HepG2 (cell line): ENCODE results near the gene OSBPL1A. TPM values are rescaled to one million over a fixed set of nuclear protein-coding genes. Genes with fewer than 3 reads are reported as not detected.

ENCODE experiments used
- ATAC-seq: fragments of 200-7000 bp; cut with Tn5 transposase; 3 replicates; pipeline ENCODE4 v1.9.1; 2020; ENCODE audit warnings: mild to moderate bottlenecking, moderate library complexity
- BruUV-seq: library from RNA; stranded (reverse); fragments of 400-500 nt; replicated peaks from 2 replicates; lab custom pipeline; 2021; lab: Mats Ljungman, UMichigan
- CTCF ChIA-PET: fragments of 300-600 bp; formaldehyde crosslinking; extraction: SDS; loops from one replicate; lab custom pipeline; 2021; ENCODE audit warnings: low total read pairs, inconsistent platforms, low intra/inter-chr PET ratio; lab: Yijun Ruan, JAX
- POLR2A ChIA-PET: fragments of 350-600 bp; sonication (Branson Sonifier 250); formaldehyde crosslinking; loops from one replicate; lab custom pipeline; 2020; ENCODE audit warnings: antibody characterized with exemption, inconsistent platforms; lab: Yijun Ruan, JAX
- DNase-seq: peaks from one replicate; pipeline ENCODE4 v3.0.0-alpha.2; 2015; ENCODE audit warnings: low spot score
- FAIRE-seq: peaks from 3 replicates; lab custom pipeline; 2011; peaks lifted over from hg19 to GRCh38; lab: Jason Lieb, UNC
- H2AFZ ChIP-seq: one replicate; pipeline ENCODE4 v1.6.1; 2011; ENCODE audit warnings: low read length, inconsistent platforms
- H3K27ac ChIP-seq: fragments of 300-600 bp; 3 replicates; pipeline ENCODE4 v1.8.0; 2011; ENCODE audit warnings: mixed run types, mild to moderate bottlenecking, mixed read lengths, low read length, inconsistent platforms; ENCODE audit not compliant: insufficient read depth; ENCODE audit errors: extremely low read length
- H3K27me3 ChIP-seq, 2 experiments: fragments of 200-600 bp in 1 of 2; 2 replicates in 1 of 2; 3 replicates in 1 of 2; pipeline versions ENCODE4 v1.6.0 to v1.8.0; 2011; ENCODE audit warnings: low read length in 2 of 2, mild to moderate bottlenecking in 2 of 2, moderate library complexity in 2 of 2, inconsistent platforms in 1 of 2; ENCODE audit not compliant: insufficient read depth in 2 of 2, control insufficient read depth in 1 of 2
- H3K36me3 ChIP-seq, 2 experiments: fragments of 200-600 bp in 1 of 2; replicated peaks in 1 of 2; 2 replicates in 1 of 2; 3 replicates in 1 of 2; pipeline versions ENCODE4 v1.5.1 to v1.8.0; 2011; ENCODE audit warnings: low read length in 2 of 2, inconsistent platforms in 1 of 2; ENCODE audit not compliant: insufficient read depth in 2 of 2, control insufficient read depth in 1 of 2
- H3K4me1 ChIP-seq: 2 replicates; pipeline ENCODE4 v1.5.1; 2012; ENCODE audit warnings: low read length, inconsistent platforms; ENCODE audit not compliant: insufficient read depth
- H3K4me2 ChIP-seq: 2 replicates; pipeline ENCODE4 v1.6.0; 2011; ENCODE audit warnings: low read depth, low read length, inconsistent platforms
- H3K4me3 ChIP-seq, 3 experiments: fragments of 200-600 bp in 1 of 3; sonication (generic), shearing (Covaris generic) in 1 of 3; replicated peaks in 1 of 3; 2 replicates each; pipeline ENCODE4 v1.5.1; 2011 to 2016; ENCODE audit warnings: low read length in 3 of 3, inconsistent platforms in 2 of 3, low read depth in 2 of 3, mild to moderate bottlenecking in 2 of 3, control low read depth in 1 of 3, mixed read lengths in 1 of 3; ENCODE audit not compliant: insufficient read depth in 1 of 3
- H3K79me2 ChIP-seq: one replicate; pipeline ENCODE4 v1.6.1; 2011; ENCODE audit warnings: low read length, inconsistent platforms; ENCODE audit not compliant: insufficient read depth
- H3K9ac ChIP-seq: 2 replicates; pipeline ENCODE4 v1.6.0; 2011; ENCODE audit warnings: mild to moderate bottlenecking, low read depth, low read length, inconsistent platforms; ENCODE audit not compliant: insufficient read depth
- H3K9me3 ChIP-seq: 2 replicates; pipeline ENCODE4 v1.5.1; 2012; ENCODE audit warnings: mild to moderate bottlenecking, low read length
- H4K20me1 ChIP-seq: 2 replicates; pipeline ENCODE4 v1.6.0; 2011; ENCODE audit warnings: inconsistent platforms, mild to moderate bottlenecking, low read length, moderate library complexity; ENCODE audit not compliant: insufficient read depth
- EP300 ChIP-seq, 3 experiments: sonication (generic) in 1 of 3; formaldehyde crosslinking in 1 of 3; IDR thresholded peaks; 2 replicates each; pipeline versions ENCODE4 v1.5.1 to v1.6.1; 2011 to 2020; ENCODE audit warnings: low read depth in 2 of 3, low read length in 2 of 3, borderline replicate concordance in 1 of 3, improper control_type of control experiment in 1 of 3, mild to moderate bottlenecking in 1 of 3, missing genetic modification reagents in 1 of 3, moderate library complexity in 1 of 3
- GATA4 ChIP-seq: sonication (generic); IDR thresholded peaks from 2 replicates; pipeline ENCODE4 v1.6.1; 2016; ENCODE audit warnings: antibody characterized with exemption, low read depth, borderline replicate concordance
- JUN ChIP-seq: sonication (generic); formaldehyde crosslinking; IDR thresholded peaks from 2 replicates; pipeline ENCODE4 v1.4.0; 2020; ENCODE audit warnings: mild to moderate bottlenecking, missing genetic modification reagents
- KMT2B ChIP-seq: IDR thresholded peaks from 2 replicates; pipeline ENCODE4 v1.6.1; 2016; ENCODE audit warnings: missing genetic modification reagents, missing compliant biosample characterization
- MAFF ChIP-seq: IDR thresholded peaks from 2 replicates; pipeline ENCODE4 v1.6.1; 2011; ENCODE audit warnings: low read depth, low read length, improper control_type of control experiment
- MAFK ChIP-seq, 2 experiments: IDR thresholded peaks in 1 of 2; conservative IDR thresholded peaks in 1 of 2; 2 replicates each; pipeline ENCODE4 v1.6.1; 2011; ENCODE audit warnings: improper control_type of control experiment in 2 of 2, low read length in 2 of 2
- MED13 ChIP-seq: sonication (generic); formaldehyde crosslinking; IDR thresholded peaks from 2 replicates; pipeline ENCODE4 v1.5.0; 2020; ENCODE audit warnings: missing genetic modification reagents
- NFE2L2 ChIP-seq: fragments of 150-350 bp; IDR thresholded peaks from 2 replicates; pipeline ENCODE4 v1.6.1; 2014; ENCODE audit warnings: low read length
- PRPF4 ChIP-seq: fragments of 200-400 bp; formaldehyde crosslinking; IDR thresholded peaks from 2 replicates; pipeline ENCODE4 v1.6.1; 2016; ENCODE audit warnings: low read length, low read depth; ENCODE audit not compliant: poor library complexity, severe bottlenecking
- SP2 ChIP-seq: sonication (generic); formaldehyde crosslinking; IDR thresholded peaks from 2 replicates; pipeline ENCODE4 v1.5.1; 2020; ENCODE audit warnings: mild to moderate bottlenecking, missing genetic modification reagents
- ZNF143 ChIP-seq: sonication (generic); formaldehyde crosslinking; IDR thresholded peaks from 2 replicates; pipeline ENCODE4 v1.4.0; 2020; ENCODE audit warnings: missing genetic modification reagents
- ZNF280B ChIP-seq: sonication (generic); formaldehyde crosslinking; IDR thresholded peaks from 2 replicates; pipeline ENCODE4 v1.5.0; 2020; ENCODE audit warnings: missing genetic modification reagents, mild to moderate bottlenecking, borderline replicate concordance
- WGBS: methylation state at CpG from one replicate; pipeline ENCODE4 v1.1.6; 2017; ENCODE audit warnings: low lambda C conversion rate; 5-methylcytosine and 5-hydroxymethylcytosine counted together
- in situ Hi-C: cut with HindIII; loops from 2 replicates; pipeline ENCODE4 v1.10.0; 2017; ENCODE audit warnings: low pct_unique_long_range_greater_than_20kb; ENCODE audit not compliant: extremely low pct_ligation_motif_present
- intact Hi-C: fragments of 100-400 bp; cut with micrococcal nuclease; formaldehyde crosslinking; loops from one replicate; pipeline ENCODE4 v1.10.0; 2022; ENCODE audit not compliant: unreplicated experiment
- polyA plus RNA-seq, 8 experiments: library from polyadenylated mRNA; depleted of rRNA in 3 of 8; stranded (reverse) in 7 of 8; unstranded in 1 of 8; fragments of >200 nt; fragmentation: Illumina TruSeq in 4 of 8; extraction: Trizol in 4 of 8; gene quantifications; 2 replicates each; pipeline versions ENCODE4 v1.2.1 to v1.2.3, GENCODE V29; 2011 to 2016; ENCODE audit warnings: low read depth in 4 of 8, missing spikeins in 1 of 8, mixed read lengths in 1 of 8; ENCODE audit not compliant: insufficient read depth in 1 of 8
- total RNA-seq, 5 experiments: library from RNA; depleted of rRNA; stranded (reverse); fragments of >200 nt; fragmentation: Illumina TruSeq; extraction: Trizol; gene quantifications; 2 replicates each; pipeline ENCODE4 v1.2.3, GENCODE V29; 2016; ENCODE audit warnings: low read depth in 1 of 5
- TF ChIP-seq, protein P1 (sequence below): sonication (generic); formaldehyde crosslinking; IDR thresholded peaks from 2 replicates; pipeline ENCODE4 v1.4.0; 2020; ENCODE audit warnings: missing genetic modification reagents
- TF ChIP-seq, protein P2 (sequence below): sonication (generic); formaldehyde crosslinking; IDR thresholded peaks from 2 replicates; pipeline ENCODE4 v1.5.0; 2020; ENCODE audit warnings: mild to moderate bottlenecking, low read depth, missing genetic modification reagents, borderline replicate concordance

The OSBPL1A gene
- total and polyA plus RNA-seq, 2 of the 13 experiments (the other 11 are each of a cell fraction or from before 2014, with no cell fraction given) = 0.02 TPM; not detected in 1

GRCh38 chr18:24173997-24174396 is 223.6 kb downstream of the OSBPL1A start:
- no peak overlapping the region for H3K9ac ChIP-seq
- H2AFZ ChIP-seq = no peak overlapping the region
- TF ChIP-seq EP300 (IDR thresholded peaks at IDR 0.05; ENCODE audit: low read depth in 2 of 2, low read length in 2 of 2) = no peak
- no peak for TF ChIP-seq EP300 (CRISPR knock-in tag; IDR thresholded peaks at IDR 0.05; ENCODE audit: borderline replicate concordance)
- TF ChIP-seq MAFK (conservative IDR thresholded peaks at IDR 0.05 in 1 of 2, IDR thresholded peaks at IDR 0.05 in 1 of 2; ENCODE audit: low read length in 2 of 2) = peak; percentile 75 to 78
- TF ChIP-seq MAFF = peak; percentile 60
- no peak for TF ChIP-seq ZNF280B (CRISPR knock-in tag)
- no peak for TF ChIP-seq SP2 (CRISPR knock-in tag)
- TF ChIP-seq NFE2L2 = peak; percentile 86
- no peaks in the 10 kb centered on the region for H3K9me3 ChIP-seq
- no TSS peak for BruUV-seq
- H3K36me3 ChIP-seq = no peaks in the 10 kb centered on the region
- H3K27me3 ChIP-seq = peaks cover 0 to 9% of the 10 kb centered on the region in 2 experiments; a peak in 1 of 5 replicates
- ChIA-PET CTCF (no interaction called here), POLR2A (no interaction called here)
- H3K4me3 ChIP-seq = no peak overlapping the region
- H4K20me1 ChIP-seq = no peaks in the 10 kb centered on the region
- intact Hi-C loops = loop anchor here (10.0 kb wide), 1 partner anchor 101 kb away; no protein-coding TSS in a partner anchor
- 40% methylated on average over 3 of the region's 3 CpGs for WGBS
- H3K4me1 ChIP-seq = no peaks in the 10 kb centered on the region
- no peak overlapping the region for H3K4me2 ChIP-seq
- no peaks in the 10 kb centered on the region for H3K79me2 ChIP-seq
- ATAC-seq (no peak), FAIRE-seq (no peak), DNase-seq (no peak)
- H3K27ac ChIP-seq = no peak overlapping the region
- in situ Hi-C loops = no loop called here

GRCh38 chr18:24170360-24170759 is 227.3 kb downstream of the OSBPL1A start:
- POLR2A ChIA-PET = no interaction called here
- Histone ChIP-seq H3K79me2 (no peaks in the 10 kb centered on the region), H3K27ac (no peak overlapping the region), H3K4me1 (no peaks in the 10 kb centered on the region), H2AFZ (no peak overlapping the region), H3K9me3 (no peaks in the 10 kb centered on the region), H3K4me2 (no peak overlapping the region), H3K4me3 (no peak overlapping the region), H4K20me1 (no peaks in the 10 kb centered on the region), H3K27me3 (peaks cover 0 to 16% of the 10 kb centered on the region in 2 experiments; a peak in 1 of 5 replicates), H3K36me3 (no peaks in the 10 kb centered on the region), H3K9ac (no peak overlapping the region)
- FAIRE-seq = no peak
- 9% methylated on average over 8 of the region's 8 CpGs for WGBS
- BruUV-seq = no TSS peak
- no peak for ATAC-seq
- DNase-seq = peak; percentile 9
- intact Hi-C loops = loop anchor here (10.0 kb wide), 1 partner anchor 104 kb away; no protein-coding TSS in a partner anchor
- in situ Hi-C loops = no loop called here
- CTCF ChIA-PET = no interaction called here
- TF ChIP-seq, protein P1, sequence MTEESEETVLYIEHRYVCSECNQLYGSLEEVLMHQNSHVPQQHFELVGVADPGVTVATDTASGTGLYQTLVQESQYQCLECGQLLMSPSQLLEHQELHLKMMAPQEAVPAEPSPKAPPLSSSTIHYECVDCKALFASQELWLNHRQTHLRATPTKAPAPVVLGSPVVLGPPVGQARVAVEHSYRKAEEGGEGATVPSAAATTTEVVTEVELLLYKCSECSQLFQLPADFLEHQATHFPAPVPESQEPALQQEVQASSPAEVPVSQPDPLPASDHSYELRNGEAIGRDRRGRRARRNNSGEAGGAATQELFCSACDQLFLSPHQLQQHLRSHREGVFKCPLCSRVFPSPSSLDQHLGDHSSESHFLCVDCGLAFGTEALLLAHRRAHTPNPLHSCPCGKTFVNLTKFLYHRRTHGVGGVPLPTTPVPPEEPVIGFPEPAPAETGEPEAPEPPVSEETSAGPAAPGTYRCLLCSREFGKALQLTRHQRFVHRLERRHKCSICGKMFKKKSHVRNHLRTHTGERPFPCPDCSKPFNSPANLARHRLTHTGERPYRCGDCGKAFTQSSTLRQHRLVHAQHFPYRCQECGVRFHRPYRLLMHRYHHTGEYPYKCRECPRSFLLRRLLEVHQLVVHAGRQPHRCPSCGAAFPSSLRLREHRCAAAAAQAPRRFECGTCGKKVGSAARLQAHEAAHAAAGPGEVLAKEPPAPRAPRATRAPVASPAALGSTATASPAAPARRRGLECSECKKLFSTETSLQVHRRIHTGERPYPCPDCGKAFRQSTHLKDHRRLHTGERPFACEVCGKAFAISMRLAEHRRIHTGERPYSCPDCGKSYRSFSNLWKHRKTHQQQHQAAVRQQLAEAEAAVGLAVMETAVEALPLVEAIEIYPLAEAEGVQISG (CRISPR knock-in tag) = no peak
- TF ChIP-seq PRPF4 = peak; percentile 63
- no peak for TF ChIP-seq MED13 (CRISPR knock-in tag)
- TF ChIP-seq ZNF143 = no peak
- no peak for TF ChIP-seq JUN (CRISPR knock-in tag)
- no peak for TF ChIP-seq KMT2B (CRISPR knock-in tag)
- TF ChIP-seq, protein P2, sequence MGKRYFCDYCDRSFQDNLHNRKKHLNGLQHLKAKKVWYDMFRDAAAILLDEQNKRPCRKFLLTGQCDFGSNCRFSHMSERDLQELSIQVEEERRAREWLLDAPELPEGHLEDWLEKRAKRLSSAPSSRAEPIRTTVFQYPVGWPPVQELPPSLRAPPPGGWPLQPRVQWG (CRISPR knock-in tag) = no peak
- TF ChIP-seq GATA4 = no peak
